VCaP (cell line): Measurements from ENCODE around the gene CLASP1.

Experiments
- H3K27ac ChIP-seq: fragments of 450-650 bp; 2 replicates; pipeline ENCODE4 v1.5.1; 2017
- TF ChIP-seq, protein P1 (sequence below): fragments of 450-650 bp; conservative IDR thresholded peaks from 2 replicates; pipeline ENCODE4 v1.5.1; 2017; ENCODE audit warnings: mild to moderate bottlenecking, moderate library complexity

Gene CLASP1

DNA sequence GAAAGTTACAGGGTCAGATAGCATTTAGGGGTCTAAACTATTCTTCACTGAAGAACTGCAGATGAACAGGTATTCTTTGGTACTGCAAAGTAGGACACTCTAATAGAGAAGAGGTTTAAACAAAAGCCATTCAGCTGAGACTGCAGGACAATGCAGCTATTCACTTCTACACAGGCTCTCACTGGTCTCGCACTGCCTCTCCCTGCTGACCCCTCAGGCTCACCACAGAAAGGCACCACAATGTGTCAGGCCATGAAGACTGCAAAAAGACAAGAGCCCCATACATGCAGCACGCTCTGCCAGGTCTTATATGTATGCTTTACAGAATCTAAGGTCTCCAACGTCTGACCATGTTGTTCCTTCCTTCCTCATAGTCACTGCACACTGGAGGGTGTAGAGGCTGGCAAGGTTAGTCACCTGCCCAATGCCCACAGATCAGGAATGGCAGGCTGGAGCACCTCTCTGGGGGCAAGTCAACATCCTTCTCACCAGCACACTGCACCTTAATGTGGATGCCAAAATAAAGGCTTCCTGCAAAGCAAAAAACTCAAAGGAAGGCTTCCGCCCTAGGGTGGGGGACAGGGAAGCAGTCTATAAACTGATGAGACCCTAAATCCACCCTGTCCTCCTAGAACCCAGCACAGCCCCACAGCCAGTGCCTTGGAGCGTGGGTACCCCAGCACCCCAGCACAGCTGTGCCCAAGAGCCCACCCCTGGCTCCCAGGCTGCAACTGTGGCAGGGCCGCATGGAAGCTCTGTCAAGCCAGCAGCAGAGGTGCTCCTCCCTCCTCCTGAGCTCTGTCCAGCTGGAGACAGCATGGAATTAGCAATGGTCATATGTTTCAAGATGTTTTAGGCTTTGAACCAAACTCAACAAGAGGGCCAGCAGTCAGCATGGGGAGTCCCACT is 129.3 kb downstream of the CLASP1 start:
- TF ChIP-seq, protein P1, sequence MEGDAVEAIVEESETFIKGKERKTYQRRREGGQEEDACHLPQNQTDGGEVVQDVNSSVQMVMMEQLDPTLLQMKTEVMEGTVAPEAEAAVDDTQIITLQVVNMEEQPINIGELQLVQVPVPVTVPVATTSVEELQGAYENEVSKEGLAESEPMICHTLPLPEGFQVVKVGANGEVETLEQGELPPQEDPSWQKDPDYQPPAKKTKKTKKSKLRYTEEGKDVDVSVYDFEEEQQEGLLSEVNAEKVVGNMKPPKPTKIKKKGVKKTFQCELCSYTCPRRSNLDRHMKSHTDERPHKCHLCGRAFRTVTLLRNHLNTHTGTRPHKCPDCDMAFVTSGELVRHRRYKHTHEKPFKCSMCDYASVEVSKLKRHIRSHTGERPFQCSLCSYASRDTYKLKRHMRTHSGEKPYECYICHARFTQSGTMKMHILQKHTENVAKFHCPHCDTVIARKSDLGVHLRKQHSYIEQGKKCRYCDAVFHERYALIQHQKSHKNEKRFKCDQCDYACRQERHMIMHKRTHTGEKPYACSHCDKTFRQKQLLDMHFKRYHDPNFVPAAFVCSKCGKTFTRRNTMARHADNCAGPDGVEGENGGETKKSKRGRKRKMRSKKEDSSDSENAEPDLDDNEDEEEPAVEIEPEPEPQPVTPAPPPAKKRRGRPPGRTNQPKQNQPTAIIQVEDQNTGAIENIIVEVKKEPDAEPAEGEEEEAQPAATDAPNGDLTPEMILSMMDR = no peak
- H3K27ac ChIP-seq = no peak overlapping the region

- no peak overlapping the region for H3K27ac ChIP-seq
- TF ChIP-seq, protein P1 = no peak
These were observed 130.1 kb downstream of the CLASP1 start for GRCh38 chr2:121519153-121519552.

- H3K27ac ChIP-seq = no peak overlapping the region
- TF ChIP-seq, protein P1 = no peak
These were observed 135.5 kb downstream of the CLASP1 start for GRCh38 chr2:121513597-121514333.

GRCh38 chr2:121510857-121511256 is 138.4 kb downstream of the CLASP1 start:
- TF ChIP-seq, protein P1 = no peak
- no peak overlapping the region for H3K27ac ChIP-seq

GRCh38 chr2:121506621-121507020 is 142.6 kb downstream of the CLASP1 start:
- TF ChIP-seq, protein P1 = no peak

DNA sequence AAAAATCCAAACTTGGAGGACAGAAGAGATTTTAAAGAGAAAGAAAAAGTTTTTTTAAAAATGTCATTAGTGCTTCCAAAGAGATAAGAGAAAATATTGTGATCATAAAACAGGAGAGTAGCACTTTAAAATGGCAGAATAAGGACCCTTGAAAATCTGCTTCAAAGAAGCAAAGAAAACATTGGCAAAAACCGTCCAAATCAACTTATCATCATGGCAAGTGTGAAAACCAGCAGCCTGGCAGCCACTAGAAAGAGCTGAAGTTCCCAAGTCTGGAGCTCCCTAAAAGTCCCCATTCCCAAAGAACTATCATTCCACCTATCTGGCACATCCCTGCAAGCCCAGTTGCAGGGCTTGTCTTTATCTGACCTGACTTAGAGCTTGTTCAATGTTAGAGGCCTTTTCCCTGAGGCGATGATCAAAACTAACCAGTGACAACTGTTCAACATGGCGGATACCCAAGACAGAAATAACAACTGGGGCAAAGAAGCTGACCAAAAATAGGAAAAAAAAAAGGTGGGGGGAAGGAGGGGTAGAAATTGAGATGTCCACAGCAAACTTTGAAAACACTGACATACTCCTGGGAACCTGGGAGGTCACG is 143.2 kb downstream of the CLASP1 start:
- TF ChIP-seq, protein P1 = no peak

More at GRCh38 chr2:121506621-121507020, 142.6 kb downstream of the CLASP1 start:
- H3K27ac ChIP-seq = no peak overlapping the region

DNA sequence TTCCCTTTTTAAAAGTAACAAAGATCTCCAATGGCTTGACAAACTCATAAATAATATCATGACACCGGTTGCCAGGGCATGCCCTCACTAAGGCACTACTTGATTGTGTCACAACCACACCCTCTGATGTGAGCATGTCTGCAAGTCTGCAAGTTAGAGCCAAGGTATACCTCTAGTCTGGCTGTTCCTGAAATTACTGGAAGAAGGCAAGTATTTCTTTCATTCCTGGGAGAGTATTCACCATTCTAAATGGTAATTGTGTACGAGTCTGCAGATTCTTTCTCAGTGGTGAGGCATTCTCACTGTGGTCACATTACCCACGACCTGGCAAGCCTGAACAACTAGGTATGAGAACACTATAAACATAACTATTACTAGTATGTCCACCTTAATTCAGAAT is 144.3 kb downstream of the CLASP1 start:
- TF ChIP-seq, protein P1 = no peak
- H3K27ac ChIP-seq = no peak overlapping the region

More for the DNA sequence above, 143.2 kb downstream of the CLASP1 start:
- H3K27ac ChIP-seq = no peak overlapping the region
